K562 (cell line): ENCODE measurements around the gene TMEM217. TPM values are rescaled to one million over a fixed set of nuclear protein-coding genes. Genes with fewer than 3 reads are reported as not detected.

Source experiments
- ATF2 ChIP-seq: sonication (generic); formaldehyde crosslinking; IDR thresholded peaks from 2 replicates; pipeline ENCODE4 v1.8.1; 2022; ENCODE audit warnings: missing genetic modification reagents
- CEBPB ChIP-seq: fragments of 450-650 bp; IDR thresholded peaks from 2 replicates; pipeline ENCODE4 v1.6.1; 2016; ENCODE audit warnings: missing genetic modification characterization, missing compliant biosample characterization
- CUX1 ChIP-seq: fragments of 200-800 bp; sonication (Bioruptor generic); IDR thresholded peaks from 2 replicates; pipeline ENCODE4 v1.6.1; 2016; ENCODE audit warnings: missing genetic modification characterization, missing compliant biosample characterization
- ETV5 ChIP-seq: sonication (generic); formaldehyde crosslinking; IDR thresholded peaks from 2 replicates; pipeline ENCODE4 v1.4.0; 2020; ENCODE audit warnings: low read depth, mild to moderate bottlenecking, missing genetic modification reagents
- HMG20A ChIP-seq: fragments of 450-650 bp; formaldehyde crosslinking; conservative IDR thresholded peaks from 2 replicates; pipeline ENCODE4 v1.4.0; 2020; ENCODE audit warnings: mild to moderate bottlenecking, mixed read lengths
- MAFG ChIP-seq: fragments of 450-650 bp; conservative IDR thresholded peaks from 2 replicates; pipeline ENCODE4 v1.6.1; 2016; ENCODE audit warnings: missing genetic modification characterization, missing compliant biosample characterization
- NFRKB ChIP-seq: fragments of 450-650 bp; IDR thresholded peaks from 2 replicates; pipeline ENCODE4 v1.6.1; 2016; ENCODE audit warnings: low read depth
- NRF1 ChIP-seq, 2 experiments: fragments of 450-650 bp; IDR thresholded peaks in 1 of 2; conservative IDR thresholded peaks in 1 of 2; 2 replicates each; pipeline ENCODE4 v1.6.1; 2014; ENCODE audit warnings: mild to moderate bottlenecking in 2 of 2
- RBM17 ChIP-seq: fragments of 200-400 bp; formaldehyde crosslinking; IDR thresholded peaks from 2 replicates; pipeline ENCODE4 v1.6.1; 2017; ENCODE audit warnings: low read depth, mild to moderate bottlenecking, low read length, borderline replicate concordance
- RBM25 ChIP-seq: fragments of 200-400 bp; formaldehyde crosslinking; IDR thresholded peaks from 2 replicates; pipeline ENCODE4 v1.6.1; 2018; ENCODE audit warnings: low read length, low read depth, moderate library complexity; ENCODE audit not compliant: severe bottlenecking
- RFX1 ChIP-seq: fragments of 450-650 bp; IDR thresholded peaks from 2 replicates; pipeline ENCODE4 v1.6.1; 2016; ENCODE audit warnings: mild to moderate bottlenecking, moderate library complexity
- SMARCB1 ChIP-seq: IDR thresholded peaks from 2 replicates; pipeline ENCODE4 v1.6.1; 2011; ENCODE audit warnings: improper control_type of control experiment, low read depth; ENCODE audit not compliant: insufficient read length
- TAF7 ChIP-seq: fragments of 450-650 bp; IDR thresholded peaks from 2 replicates; pipeline ENCODE4 v1.6.1; 2016; ENCODE audit warnings: missing genetic modification characterization, missing compliant biosample characterization
- USF2 ChIP-seq: sonication (generic); formaldehyde crosslinking; IDR thresholded peaks from 2 replicates; pipeline ENCODE4 v1.5.0; 2020; ENCODE audit warnings: missing genetic modification reagents
- WHSC1 ChIP-seq: IDR thresholded peaks from one replicate; pipeline ENCODE4 v1.6.1; 2012; ENCODE audit warnings: low read length, control low read depth, inconsistent platforms
- ZNF518B ChIP-seq: fragments of 250-450 bp; sonication (Bioruptor Pico); IDR thresholded peaks from 2 replicates; pipeline ENCODE4 v1.5.0; 2021; ENCODE audit warnings: mild to moderate bottlenecking, moderate library complexity
- ZNF699 ChIP-seq: fragments of 250-450 bp; sonication (Bioruptor Pico); IDR thresholded peaks from 2 replicates; pipeline ENCODE4 v1.8.0; 2021; ENCODE audit warnings: mild to moderate bottlenecking, moderate library complexity; ENCODE audit not compliant: insufficient replicate concordance
- polyA plus RNA-seq, 8 experiments: library from polyadenylated mRNA; depleted of rRNA in 4 of 8; stranded (reverse) in 5 of 8; unstranded in 3 of 8; fragments of >200 nt; fragmentation: Nextera tagmentation in 2 of 8; fragmentation: Illumina TruSeq in 1 of 8; extraction: Ambion mirVana in 2 of 8; extraction: Trizol in 1 of 8; gene quantifications; 2 replicates each; pipeline versions ENCODE4 v1.2.1 to v1.2.3, GENCODE V29; 2011 to 2014; ENCODE audit warnings: inconsistent platforms in 1 of 8, missing spikeins in 1 of 8
- total RNA-seq, 7 experiments: library from RNA; depleted of rRNA in 6 of 7; stranded (reverse); fragments of >200 nt in 6 of 7; fragmentation: Illumina TruSeq in 2 of 7; extraction: Trizol in 2 of 7; gene quantifications; 2 replicates each; pipeline versions ENCODE4 v1.2.1 to v1.2.3, GENCODE V29; 2011 to 2021; ENCODE audit warnings: low replicate concordance in 1 of 7

Gene TMEM217
- total and polyA plus RNA-seq, 9 of the 15 experiments (the other 6 are each of a cell fraction or from before 2014, with no cell fraction given): 1.3 to 8.0 (median 1.9) TPM

GRCh38 chr6:37239950-37240713, 17.8 kb downstream of the TMEM217 start (continued):
- TF ChIP-seq ATF2 (CRISPR knock-in tag) (no peak), CUX1 (peak; percentile 60; the same call in 1 of the 2 replicates), CEBPB (no peak), NRF1 (conservative IDR thresholded peaks at IDR 0.05 in 1 of 2, IDR thresholded peaks at IDR 0.05 in 1 of 2) (peak; percentile 32 to 46; a peak in 2 of 4 replicates), HMG20A (CRISPR knock-in tag) (no peak), ZNF518B (CRISPR knock-in tag) (no peak), TAF7 (tag) (no peak), MAFG (peak; percentile 59), USF2 (CRISPR knock-in tag) (no peak), RBM17 (no peak), RFX1 (no peak), WHSC1 (no peak), NFRKB (peak; percentile 67), ZNF699 (CRISPR knock-in tag) (no peak), SMARCB1 (peak; percentile 79), ETV5 (CRISPR knock-in tag) (no peak), RBM25 (peak; percentile 29)
